ACHN (cell line): Measurements from ENCODE around the gene PPP1R12C.
"Not testable (repeated sequence)": the region's sequence is repeated elsewhere in the genome, so short reads cannot be mapped to it uniquely, and the experiment has no call there.

ENCODE experiments used
- DNase-seq: peaks from one replicate; pipeline ENCODE4 v3.0.0-alpha.2; 2015
- in situ Hi-C: cut with HindIII; loops from 2 replicates; pipeline ENCODE4 v1.10.0; 2017; ENCODE audit warnings: low sequenced_read_pairs, low pct_ligation_motif_present, low pct_unique_long_range_greater_than_20kb

PPP1R12C gene

DNA sequence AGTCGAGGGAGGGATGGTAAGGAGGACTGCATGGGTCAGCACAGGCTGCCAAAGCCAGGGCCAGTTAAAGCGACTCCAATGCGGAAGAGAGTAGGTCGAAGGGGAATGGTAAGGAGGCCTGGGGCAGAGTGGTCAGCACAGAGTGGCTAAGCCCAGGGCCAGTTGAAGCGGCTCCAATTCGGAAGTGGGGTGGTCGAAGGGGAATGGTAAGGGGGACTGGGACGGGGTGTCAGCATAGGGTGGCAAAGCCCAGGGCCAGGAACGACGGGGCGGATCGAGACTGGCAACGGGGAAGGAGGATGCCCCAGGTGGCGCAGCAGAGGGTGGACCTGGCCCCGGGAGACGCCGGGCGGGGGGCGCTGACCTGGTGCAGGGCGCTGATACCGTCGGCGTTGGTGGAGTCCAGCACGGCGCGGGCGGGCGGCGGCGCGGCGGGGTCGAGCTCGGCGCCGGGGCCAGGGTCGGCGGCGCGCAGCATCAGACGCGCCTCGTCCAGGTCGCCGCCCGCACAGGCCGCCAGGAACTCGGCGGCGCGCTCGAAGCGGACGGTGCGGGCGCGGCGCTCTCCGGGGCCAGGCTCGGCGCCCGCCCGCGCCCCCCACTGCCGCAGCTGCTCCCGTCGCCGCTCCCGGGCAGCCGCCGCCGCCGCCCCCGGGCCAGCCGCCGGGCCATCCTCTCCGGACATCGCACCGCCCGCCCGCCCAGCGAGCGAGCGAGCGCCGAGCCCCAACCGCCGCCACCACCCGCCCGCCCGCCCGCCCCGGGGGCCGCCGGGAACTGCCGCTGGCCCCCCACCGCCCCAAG, at the start of gene PPP1R12C:
PPP1R12C (minus strand) TSS at position 779 of the 804 bp plus-strand sequence; CDS start at position 685, 94 bp downstream.
- in situ Hi-C loops = no loop called here
- DNase-seq = peak; percentile 16

DNA sequence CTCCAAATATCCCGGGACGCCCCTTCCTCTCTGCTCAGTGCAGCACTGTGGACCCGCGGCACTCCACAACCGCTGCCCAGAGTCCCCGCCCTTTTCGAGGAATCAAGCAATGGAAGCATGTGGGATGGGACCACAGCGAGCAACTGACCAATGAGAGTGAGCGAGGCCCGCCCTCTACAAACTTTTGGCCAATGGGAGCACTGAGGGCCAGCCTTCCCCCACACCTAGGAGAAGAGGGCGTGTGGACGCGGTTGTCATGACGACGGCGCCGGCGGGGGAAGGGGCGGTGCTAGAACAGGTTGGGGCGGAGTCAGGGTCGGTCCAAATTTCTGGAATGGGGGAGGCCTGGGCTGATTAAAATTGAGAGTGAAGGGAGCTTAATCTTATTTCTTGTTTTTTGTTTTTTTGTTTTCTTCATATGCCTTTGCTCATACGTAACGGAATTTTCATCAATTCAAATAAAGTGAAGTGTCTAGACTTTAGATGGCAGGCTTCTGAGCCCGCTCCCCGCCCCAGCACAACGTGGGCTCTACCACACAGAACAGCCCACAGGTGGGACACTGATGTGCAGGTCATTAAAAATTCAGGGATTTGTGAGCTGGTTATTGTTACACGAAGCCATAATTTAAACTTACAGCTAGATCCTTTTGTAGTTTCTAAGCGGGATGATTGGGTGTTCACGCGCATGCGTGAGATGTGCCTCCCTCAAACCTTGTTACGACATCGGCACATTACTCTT, 49.3 kb upstream of the PPP1R12C start, which contains the start of gene DNAAF3:
DNAAF3 (minus strand) TSS at position 84 of the 739 bp plus-strand sequence. CDS start 200 bp downstream, outside the sequence.
- in situ Hi-C loops = no loop called here
- peak; percentile 96 for DNase-seq

DNA sequence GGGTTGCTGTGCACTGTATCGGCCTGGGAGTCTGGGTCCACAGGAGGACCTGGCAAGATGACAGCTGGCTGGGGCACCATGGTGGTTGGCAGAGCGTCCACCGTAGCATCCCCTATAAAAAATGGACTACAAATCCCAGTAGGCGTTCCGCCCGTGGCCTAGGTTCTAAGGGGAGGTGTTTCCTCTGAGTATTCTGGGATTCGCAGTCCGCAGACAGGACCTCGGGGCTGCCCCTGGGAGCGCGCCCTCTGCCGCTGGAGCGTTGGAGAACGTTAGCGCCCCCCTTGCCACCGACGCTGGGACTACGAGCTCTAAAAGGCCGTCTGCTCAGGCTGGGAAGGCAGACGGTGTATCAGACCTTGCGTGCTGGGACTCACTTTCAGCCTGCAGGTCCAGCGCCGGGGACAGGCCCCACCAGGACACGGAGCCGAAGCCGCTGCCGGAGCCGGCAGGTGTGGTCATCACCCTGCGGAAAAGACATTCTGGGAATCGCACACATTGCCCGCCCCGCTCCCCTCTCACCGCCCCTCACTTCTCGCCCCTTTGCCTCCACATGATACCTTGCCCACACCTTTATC, 48.6 kb upstream of the PPP1R12C start:
- peak; percentile 89 for DNase-seq
- in situ Hi-C loops = no loop called here

DNA sequence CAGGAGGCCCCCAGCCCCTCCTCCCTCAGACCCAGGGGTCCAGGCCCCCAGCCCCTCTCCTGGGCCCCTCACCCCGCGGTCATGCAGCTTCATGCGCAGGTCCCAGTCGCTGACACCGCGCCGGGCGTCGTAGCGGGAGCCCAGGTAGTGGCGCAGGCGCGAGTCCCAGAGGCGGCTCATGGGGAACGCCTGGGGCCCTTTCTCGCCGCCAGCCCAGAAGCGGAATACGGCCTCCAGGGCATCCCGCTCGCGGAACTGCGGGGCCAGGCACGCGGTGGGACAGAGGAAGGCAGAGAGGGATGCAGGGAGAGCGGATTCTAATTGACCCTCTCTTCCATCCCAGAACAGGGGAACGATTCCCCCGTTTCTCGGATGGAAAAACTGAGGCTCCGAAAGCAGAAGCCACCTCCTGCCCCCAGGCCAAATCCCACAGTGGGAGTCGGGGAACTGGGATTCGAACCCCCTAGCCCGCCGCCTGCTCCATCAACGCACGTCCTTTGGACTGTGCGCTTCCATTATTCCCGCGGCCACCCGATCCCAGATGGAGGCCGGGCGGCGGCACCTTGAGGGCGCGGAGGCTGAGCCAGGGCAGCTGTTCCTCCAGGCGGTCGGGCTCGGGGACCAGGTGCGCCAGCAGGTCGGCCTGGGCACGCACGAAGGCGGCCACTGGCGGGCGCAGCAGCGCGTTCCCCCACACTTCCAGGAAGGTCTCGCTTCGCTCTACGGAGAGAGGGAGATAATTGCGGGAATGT, 44.3 kb upstream of the PPP1R12C start:
- in situ Hi-C loops = no loop called here
- DNase-seq = no peak

DNA sequence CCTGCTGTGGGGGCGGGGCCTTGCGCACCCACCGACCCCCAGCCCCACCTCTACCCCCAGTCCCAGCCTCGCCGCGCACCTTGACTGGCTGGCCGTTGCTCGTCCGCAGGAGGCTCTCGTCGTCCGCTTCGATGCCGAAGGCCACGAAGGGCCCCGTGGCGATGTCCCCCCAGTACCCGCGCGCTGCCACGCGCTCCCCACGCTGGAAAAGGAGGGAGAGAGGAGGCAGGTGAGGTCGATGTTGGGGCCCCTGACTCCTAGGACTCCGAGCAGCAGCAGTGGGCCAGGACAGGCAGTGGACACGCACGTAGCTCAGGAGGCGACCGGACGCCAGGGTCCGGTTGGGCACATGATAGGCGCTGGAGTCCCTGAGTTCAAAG, 43.5 kb upstream of the PPP1R12C start:
- in situ Hi-C loops = no loop called here
- DNase-seq = no peak

DNA sequence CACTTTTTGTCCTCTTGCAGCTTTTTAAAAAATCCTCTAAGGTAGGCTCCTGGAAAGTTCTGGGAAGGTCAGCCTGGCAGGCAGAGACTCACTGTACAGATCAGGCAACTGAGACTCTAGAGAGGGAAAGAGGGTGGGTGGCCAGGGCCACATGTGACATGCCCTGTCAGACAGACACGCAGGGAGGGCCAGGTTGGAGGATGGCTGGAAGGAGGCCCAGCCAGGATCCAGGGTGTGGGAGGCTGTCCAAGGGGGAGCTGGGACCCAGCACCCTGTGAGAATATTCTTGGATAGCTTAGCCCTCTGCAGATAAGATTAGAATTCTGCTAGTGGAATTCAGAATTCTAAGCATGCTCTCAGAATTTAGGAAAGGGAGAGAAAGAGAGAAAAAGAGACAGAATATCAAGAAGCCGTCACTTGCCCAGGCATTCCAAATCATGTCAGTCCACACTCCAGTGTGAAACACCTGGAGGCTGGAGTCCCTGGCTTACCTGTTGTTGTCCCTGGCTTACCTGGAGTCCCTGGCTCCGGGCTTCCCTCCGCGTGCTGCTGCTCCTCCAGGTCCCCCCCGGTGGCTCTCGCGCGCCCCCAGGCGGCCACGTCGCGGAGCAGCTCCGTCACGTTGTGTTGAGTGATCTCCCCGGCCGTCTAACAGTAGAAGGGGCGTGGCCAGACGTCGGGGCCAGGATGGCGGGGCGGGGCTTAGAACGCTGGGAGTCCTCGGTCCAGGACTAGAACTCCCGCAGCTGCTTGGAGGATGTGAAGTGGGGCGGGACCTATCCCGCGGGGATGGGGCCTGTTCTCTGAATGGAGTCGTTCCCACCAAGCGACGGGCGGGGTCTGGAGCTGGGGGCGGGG, 42.9 kb upstream of the PPP1R12C start:
- in situ Hi-C loops = no loop called here
- peak; percentile 85 for DNase-seq

DNA sequence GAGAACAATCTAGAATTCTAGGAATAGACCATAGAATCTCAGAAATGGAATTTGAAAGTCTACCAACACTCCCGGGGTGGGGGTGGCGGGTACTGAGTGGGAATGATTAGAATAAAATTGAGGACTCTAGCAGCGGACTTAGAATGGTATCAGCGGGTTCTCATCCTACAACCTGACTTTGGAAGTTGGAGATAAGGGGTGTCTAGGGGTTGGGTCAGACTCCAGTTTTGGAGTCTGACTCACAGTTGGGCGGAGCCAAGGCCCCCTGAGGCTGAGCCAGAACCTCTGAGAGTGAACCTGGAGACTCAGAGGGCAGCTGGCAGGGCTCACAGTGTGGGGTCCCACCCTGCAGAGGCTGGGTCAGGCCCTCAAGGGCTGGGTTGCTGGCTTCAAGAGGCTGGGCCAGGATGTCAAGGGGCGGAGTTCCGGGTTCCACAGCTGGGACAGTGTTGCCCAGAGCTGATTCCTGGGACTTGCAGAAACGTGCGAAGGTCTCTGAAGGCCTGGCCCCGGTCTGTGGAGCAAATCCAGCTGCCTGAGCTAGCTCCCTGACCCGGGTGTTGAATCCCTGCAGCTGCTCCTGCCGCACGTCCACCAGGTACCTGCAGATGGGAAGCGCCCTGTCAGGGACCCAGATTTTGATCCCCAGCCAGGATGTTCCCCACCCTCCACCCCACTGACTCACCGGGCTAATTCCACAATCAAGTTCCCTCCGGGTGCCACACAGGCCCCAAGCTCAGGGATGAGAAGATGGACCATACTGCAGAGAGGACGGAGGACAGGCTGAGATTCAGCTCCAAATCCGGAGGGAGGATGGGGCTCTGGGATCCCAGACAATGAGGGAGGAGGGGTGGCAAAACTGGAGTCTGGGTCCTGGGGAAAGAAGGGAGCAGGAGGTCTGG, 41.7 kb upstream of the PPP1R12C start:
- in situ Hi-C loops = no loop called here
- no peak for DNase-seq

DNA sequence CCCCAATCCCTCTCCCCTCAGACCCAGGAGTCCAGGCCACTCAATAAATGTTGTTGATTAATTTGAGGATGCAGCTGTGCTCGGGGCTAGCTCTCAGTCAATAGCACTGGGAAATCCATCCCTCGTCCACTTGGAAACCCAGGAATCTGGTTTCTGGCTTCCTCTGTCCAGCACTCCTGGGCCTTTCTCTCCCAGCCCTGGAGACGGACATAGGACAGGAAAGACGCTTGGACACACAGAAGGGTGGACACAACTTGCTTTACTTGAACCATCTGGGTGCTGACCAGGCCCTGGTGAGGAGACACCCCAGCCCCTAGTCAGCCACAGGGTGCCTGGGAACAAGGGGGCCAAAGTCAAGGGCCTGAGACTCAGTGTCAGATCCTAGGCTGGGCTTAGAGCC, 41.0 kb upstream of the PPP1R12C start:
- in situ Hi-C loops = no loop called here
- no peak for DNase-seq

DNA sequence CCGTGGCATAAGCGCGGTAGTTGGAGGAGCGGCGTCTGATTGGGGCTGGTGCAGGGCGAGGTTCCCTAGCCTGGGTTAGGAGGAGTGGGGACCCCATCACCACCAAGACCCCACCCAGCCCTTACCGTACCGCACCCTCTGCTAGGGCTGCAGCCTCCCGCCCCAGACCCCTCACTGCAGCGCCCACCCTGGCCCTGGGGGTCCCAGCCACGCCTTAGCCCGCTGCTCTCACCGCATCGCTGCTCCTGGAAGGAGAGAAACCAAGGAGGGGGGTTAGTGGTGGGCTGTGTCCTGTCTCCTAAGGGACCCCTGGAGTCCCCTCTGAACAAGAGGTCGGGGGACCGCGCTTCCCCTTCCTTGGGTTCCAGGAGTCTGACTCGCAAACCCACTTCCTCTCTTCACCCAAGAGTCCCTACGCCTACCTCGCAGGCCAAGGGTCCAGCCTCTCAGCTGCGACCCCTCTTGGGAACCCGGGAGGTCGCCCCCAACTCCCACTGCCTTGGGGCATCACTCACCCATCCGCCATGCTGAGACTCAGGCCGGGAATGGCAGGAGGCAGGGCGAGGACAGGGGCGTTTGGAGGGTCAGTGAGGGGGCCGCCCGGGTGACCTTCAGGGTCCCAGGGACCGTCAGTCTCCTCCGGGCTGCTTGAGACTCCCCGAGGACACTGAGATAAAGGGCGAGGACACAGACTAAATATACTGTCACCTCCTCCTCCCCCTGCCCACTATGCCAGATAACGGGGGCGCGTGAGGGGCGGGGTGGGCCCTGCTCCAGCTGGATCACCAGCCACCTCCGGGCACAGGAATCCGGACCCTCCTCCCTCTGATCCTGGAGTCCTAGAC, 39.8 kb upstream of the PPP1R12C start, which contains the start of gene TNNI3:
TNNI3 (minus strand) TSS at position 669 of the 845 bp plus-strand sequence; CDS start at position 526, 143 bp downstream.
- in situ Hi-C loops = no loop called here
- DNase-seq = no peak

DNA sequence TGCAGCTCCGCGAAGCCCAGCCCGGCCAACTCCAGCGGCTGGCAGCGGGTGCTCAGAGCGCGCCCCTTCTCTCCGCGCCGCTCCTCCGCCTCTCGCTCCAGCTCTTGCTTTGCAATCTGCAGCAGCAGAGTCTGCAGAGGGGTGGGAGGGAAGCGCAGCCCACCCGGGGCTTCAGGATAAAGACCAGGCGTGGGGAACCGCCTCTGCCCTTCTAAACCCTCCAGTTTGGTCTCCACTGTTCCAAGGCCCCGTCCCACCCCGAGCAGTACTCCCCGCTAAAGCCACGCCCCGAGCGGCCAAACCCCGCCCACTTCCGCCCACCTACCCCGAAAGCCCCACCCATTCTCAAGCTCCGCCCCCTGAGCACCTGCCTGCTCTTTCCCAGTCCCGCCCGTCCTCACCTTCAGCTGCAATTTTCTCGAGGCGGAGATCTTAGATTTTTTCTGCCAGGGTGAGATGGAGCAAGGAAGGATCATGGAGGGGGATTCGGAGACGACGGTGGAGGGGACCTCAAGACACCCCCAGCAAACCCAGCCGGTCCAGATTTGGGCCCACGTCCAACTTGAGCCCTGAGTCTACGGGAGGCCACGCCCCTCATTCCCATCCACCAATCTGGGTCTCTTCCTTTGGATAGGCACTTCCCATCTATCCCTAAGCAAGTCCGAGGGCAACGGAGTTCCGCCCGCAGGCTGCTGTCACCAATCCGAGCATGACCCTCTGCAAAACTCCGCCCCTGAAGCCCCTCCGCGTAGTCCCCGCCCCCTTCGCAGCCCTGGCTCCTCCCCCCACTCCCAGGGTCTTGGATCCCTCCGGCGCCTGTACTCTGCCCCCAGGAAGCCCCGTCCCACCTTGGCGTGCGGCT, 39.0 kb upstream of the PPP1R12C start:
- in situ Hi-C loops = no loop called here

DNA sequence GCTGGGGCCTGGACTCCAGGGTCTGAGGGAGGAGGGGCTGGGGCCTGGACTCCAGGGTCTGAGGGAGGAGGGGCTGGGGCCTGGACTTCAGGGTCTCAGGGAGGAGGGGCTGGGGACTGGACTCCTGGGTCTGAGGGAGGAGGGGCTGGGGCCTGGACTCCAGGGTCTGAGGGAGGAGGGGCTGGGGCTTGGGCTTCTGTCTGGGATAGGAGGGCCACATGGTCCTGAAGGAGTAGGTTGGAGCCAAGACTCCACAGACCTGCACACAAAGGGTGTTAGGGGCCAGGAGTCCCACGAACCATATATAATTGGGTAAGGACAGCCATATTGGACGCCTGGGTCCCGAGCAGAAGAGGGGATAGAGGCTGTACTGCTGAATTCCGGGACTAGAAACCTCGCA, 38.3 kb upstream of the PPP1R12C start:
- DNase-seq, in situ Hi-C loops: not testable (repeated sequence)

More for the DNA sequence above, 39.0 kb upstream of the PPP1R12C start:
- peak; percentile 27 for DNase-seq

DNA sequence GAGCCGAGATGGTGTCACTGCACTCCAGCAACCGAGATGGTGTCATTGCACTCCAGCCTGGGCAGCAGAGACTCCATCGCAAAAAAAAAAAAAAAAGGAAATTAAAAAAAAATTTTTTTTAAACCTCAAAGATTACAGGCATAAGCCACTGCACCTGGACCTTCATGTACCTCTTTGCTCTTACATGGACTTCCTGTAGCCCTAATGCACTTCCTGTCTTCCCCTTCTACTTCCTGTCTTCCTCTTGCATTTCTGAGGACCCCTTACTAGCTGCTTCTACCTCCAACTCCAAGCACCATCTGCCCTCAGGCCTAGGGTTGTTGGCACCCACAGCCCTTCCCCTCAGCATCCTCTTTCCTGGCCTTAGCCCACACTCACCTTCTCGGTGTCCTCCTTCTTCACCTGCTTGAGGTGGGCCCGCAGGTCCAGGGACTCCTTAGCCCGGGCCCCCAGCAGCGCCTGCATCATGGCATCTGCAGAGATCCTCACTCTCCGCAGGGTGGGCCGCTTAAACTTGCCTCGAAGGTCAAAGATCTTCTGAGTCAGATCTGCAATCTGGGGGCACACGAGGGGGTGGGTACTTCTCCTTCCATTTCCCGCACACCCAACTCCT, 36.3 kb upstream of the PPP1R12C start:
- DNase-seq = no peak
- in situ Hi-C loops = no loop called here

DNA sequence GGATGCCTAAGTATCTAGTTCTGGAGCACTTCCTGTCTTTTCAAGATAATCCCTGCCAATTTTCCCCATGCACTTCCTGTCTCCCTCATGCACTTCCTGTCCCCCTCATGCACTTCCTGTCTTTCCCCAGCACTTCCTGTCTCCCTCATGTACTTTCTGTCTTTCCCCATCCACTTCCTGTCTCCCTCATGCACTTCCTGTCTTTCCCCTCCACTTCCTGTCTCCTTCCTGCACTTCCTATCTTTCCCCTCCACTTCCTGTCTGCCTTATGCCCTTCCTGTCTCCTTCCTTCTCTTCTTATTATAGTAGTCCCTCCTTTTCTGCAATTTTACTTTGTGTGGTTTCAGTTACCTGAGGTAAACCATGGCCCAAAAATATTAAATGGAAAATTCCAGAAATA, 34.6 kb upstream of the PPP1R12C start:
- DNase-seq = no peak
- in situ Hi-C loops = no loop called here

DNA sequence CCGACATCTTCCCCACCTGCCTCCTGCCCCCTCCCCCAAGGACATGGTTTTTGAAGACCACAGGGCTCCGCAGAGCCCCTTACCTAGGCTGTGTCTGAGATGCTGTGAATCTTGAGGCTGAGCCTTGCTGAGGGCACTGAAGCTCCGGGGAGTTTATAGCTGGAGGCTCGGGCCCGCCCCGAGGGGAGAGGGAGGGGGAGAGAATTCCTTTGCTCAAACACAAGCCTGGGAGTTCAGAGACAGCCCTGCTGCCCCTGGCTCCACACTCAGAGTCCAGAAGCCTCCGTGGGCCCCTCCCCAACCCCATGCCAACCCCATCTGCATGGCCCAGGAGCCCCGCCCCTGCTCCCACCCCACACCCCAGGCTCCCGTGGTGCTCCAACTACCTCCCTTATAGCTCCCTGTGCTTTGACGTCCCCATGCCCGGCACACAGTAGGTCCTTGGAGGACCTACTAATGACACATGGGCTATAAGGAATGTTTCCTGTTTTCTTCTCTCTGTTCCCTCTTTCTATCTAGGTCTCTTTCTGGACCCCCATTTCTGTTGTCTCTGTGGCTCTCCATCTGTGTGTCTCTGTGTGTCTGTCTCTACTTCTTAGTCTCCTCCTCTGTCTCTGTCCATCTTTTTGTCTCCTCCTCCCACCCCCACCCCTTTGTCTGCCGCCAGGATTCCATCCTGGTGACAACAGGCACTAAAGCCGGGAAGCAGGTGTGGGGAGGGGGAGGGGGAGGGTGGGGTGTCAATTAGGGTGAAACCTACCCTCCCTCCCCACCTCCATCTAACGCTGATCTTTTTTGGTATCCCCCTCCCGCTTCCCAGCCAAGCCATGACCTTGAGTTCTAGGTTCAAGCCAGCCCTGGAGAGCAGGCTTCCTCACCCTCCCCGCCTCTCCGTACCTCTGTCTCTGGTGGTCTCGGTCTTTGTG, 31.9 kb upstream of the PPP1R12C start, which contains the start of gene TNNT1:
TNNT1 (minus strand) TSS at position 129 of the 926 bp plus-strand sequence. CDS start 2,049 bp downstream, outside the sequence.
- in situ Hi-C loops = no loop called here
- no peak for DNase-seq
